Caco-2 (cell line): Measurements from ENCODE around the gene ANAPC7. TPM values are rescaled to one million over a fixed set of nuclear protein-coding genes. Genes with fewer than 3 reads are reported as not detected.

Source experiments
- BruUV-seq: library from RNA; stranded (reverse); fragments of 400-500 nt; replicated peaks from 2 replicates; lab custom pipeline; 2021; lab: Mats Ljungman, UMichigan
- CTCF ChIA-PET: fragments of 300-600 bp; sonication (Branson Sonifier 250); formaldehyde crosslinking; loops from one replicate; lab custom pipeline; 2022; ENCODE audit warnings: antibody characterized with exemption; lab: Charles Lee
- POLR2A ChIA-PET: fragments of 300-600 bp; sonication (Branson Sonifier 250); formaldehyde crosslinking; loops from one replicate; lab custom pipeline; 2022; ENCODE audit warnings: antibody characterized with exemption; lab: Charles Lee
- DNase-seq, 2 experiments: peaks; one replicate each; pipeline versions ENCODE4 v3.0.0 to v3.0.0-alpha.2; 2020 to 2022
- H3K27me3 ChIP-seq: replicated peaks from 2 replicates; pipeline ENCODE4 v1.6.0; 2011; ENCODE audit warnings: low read length; ENCODE audit not compliant: control insufficient read depth, insufficient read depth
- H3K36me3 ChIP-seq: 2 replicates; pipeline ENCODE4 v1.5.1; 2011; ENCODE audit warnings: low read length; ENCODE audit not compliant: control insufficient read depth, insufficient read depth
- H3K4me1 ChIP-seq: fragments of 250-450 bp; sonication (Bioruptor Pico); 2 replicates; pipeline ENCODE4 v1.5.1; 2020; ENCODE audit warnings: mild to moderate bottlenecking
- H3K4me3 ChIP-seq: 2 replicates; pipeline ENCODE4 v1.5.1; 2011; ENCODE audit warnings: low read depth, mild to moderate bottlenecking, control low read depth, low read length
- H3K9me3 ChIP-seq: fragments of 250-450 bp; sonication (Bioruptor Pico); 2 replicates; pipeline ENCODE4 v1.5.1; 2020; ENCODE audit warnings: mild to moderate bottlenecking, moderate library complexity
- H3K27ac Mint-ChIP-seq: one replicate; pipeline ENCODE4 v1.8.0; 2022; ENCODE audit warnings: mixed read lengths; ENCODE audit not compliant: unreplicated experiment
- H3K27me3 Mint-ChIP-seq: one replicate; pipeline ENCODE4 v1.8.0; 2022; ENCODE audit warnings: mixed read lengths; ENCODE audit not compliant: insufficient read depth, unreplicated experiment
- H3K36me3 Mint-ChIP-seq: one replicate; pipeline ENCODE4 v1.8.0; 2022; ENCODE audit warnings: mild to moderate bottlenecking, mixed read lengths; ENCODE audit not compliant: insufficient read depth, unreplicated experiment
- H3K4me1 Mint-ChIP-seq: one replicate; pipeline ENCODE4 v1.8.0; 2022; ENCODE audit warnings: low read depth, mixed read lengths; ENCODE audit not compliant: unreplicated experiment
- H3K4me3 Mint-ChIP-seq: one replicate; pipeline ENCODE4 v1.8.0; 2022; ENCODE audit warnings: mild to moderate bottlenecking, moderate library complexity, mixed read lengths; ENCODE audit not compliant: unreplicated experiment
- H3K9me3 Mint-ChIP-seq: one replicate; pipeline ENCODE4 v1.8.0; 2022; ENCODE audit warnings: mixed read lengths; ENCODE audit not compliant: unreplicated experiment
- CTCF ChIP-seq, 2 experiments: fragments of 200-600 bp in 1 of 2; IDR thresholded peaks; 1 replicate in 1 of 2; 2 replicates in 1 of 2; pipeline versions ENCODE4 v1.5.1 to v1.8.0; 2011 to 2022; ENCODE audit warnings: antibody characterized with exemption in 1 of 2, control low read depth in 1 of 2, inconsistent platforms in 1 of 2, low read depth in 1 of 2, low read length in 1 of 2, mild to moderate bottlenecking in 1 of 2, moderate library complexity in 1 of 2; ENCODE audit not compliant: insufficient read depth in 1 of 2, severe bottlenecking in 1 of 2, unreplicated experiment in 1 of 2
- intact Hi-C: fragments of 100-400 bp; cut with micrococcal nuclease; formaldehyde crosslinking; loops from one replicate; pipeline ENCODE4 v1.10.0; 2022; ENCODE audit not compliant: unreplicated experiment
- total RNA-seq: library from RNA; stranded (reverse); gene quantifications from 2 replicates; pipeline ENCODE4 v1.2.3, GENCODE V29; 2022

Gene ANAPC7
- total RNA-seq, 1 experiment from 2014 or later = 93.8 TPM

- H3K36me3 Mint-ChIP-seq = peaks cover 56% of the 10 kb centered on the region
- peaks cover 2% of the 10 kb centered on the region; the same call in 1 of the 2 replicates for H3K36me3 ChIP-seq
- H3K4me3 Mint-ChIP-seq = no peak overlapping the region
- no peaks in the 10 kb centered on the region for H3K4me1 ChIP-seq
- H3K9me3 ChIP-seq = no peaks in the 10 kb centered on the region
- no peaks in the 10 kb centered on the region for H3K27me3 ChIP-seq
- no peaks in the 10 kb centered on the region for H3K4me1 Mint-ChIP-seq
- H3K9me3 Mint-ChIP-seq = no peaks in the 10 kb centered on the region
- H3K27ac Mint-ChIP-seq = no peak overlapping the region
- no peak for DNase-seq
- no TSS peak for BruUV-seq
- TF ChIP-seq CTCF (IDR thresholded peaks at IDR 0.05; ENCODE audit: insufficient read depth in 1 of 2, low read depth in 1 of 2, low read length in 1 of 2, severe bottlenecking in 1 of 2, unreplicated experiment in 1 of 2) = no peak
- H3K27me3 Mint-ChIP-seq = no peaks in the 10 kb centered on the region
- CTCF ChIA-PET = interaction anchor here (0.6 to 1.4 kb wide), 4 partner anchors 78 to 442 kb away, joined by 3 to 6 read pairs (median 5); no protein-coding TSS in a partner anchor
- intact Hi-C loops = no loop called here
- POLR2A ChIA-PET = no interaction called here
- H3K4me3 ChIP-seq = no peak overlapping the region
Measured at GRCh38 chr12:110353211-110353965, 50.1 kb downstream of the ANAPC7 start.

GRCh38 chr12:110352401-110352800 lies 51.1 kb downstream of the ANAPC7 start:
- Histone ChIP-seq H3K4me1 (no peaks in the 10 kb centered on the region), H3K36me3 (peaks cover 3% of the 10 kb centered on the region; the same call in 1 of the 2 replicates), H3K9me3 (no peaks in the 10 kb centered on the region), H3K27me3 (no peaks in the 10 kb centered on the region), H3K4me3 (no peak overlapping the region)
- intact Hi-C loops = no loop called here
- no peak for DNase-seq
- ChIA-PET CTCF (interaction anchor here (0.6 to 1.0 kb wide), 3 partner anchors 41 to 441 kb away, joined by 3 to 6 read pairs (median 4); no protein-coding TSS in a partner anchor), POLR2A (no interaction called here)
- no peak overlapping the region for H3K27ac Mint-ChIP-seq
- no peaks in the 10 kb centered on the region for H3K27me3 Mint-ChIP-seq
- no peaks in the 10 kb centered on the region for H3K4me1 Mint-ChIP-seq
- TF ChIP-seq CTCF (IDR thresholded peaks at IDR 0.05; ENCODE audit: insufficient read depth in 1 of 2, low read depth in 1 of 2, low read length in 1 of 2, severe bottlenecking in 1 of 2, unreplicated experiment in 1 of 2) = no peak
- BruUV-seq = no TSS peak
- no peaks in the 10 kb centered on the region for H3K9me3 Mint-ChIP-seq
- H3K4me3 Mint-ChIP-seq = no peak overlapping the region
- H3K36me3 Mint-ChIP-seq = peaks cover 66% of the 10 kb centered on the region

GRCh38 chr12:110351119-110351518 lies 52.4 kb downstream of the ANAPC7 start:
- H3K4me3 Mint-ChIP-seq = no peak overlapping the region
- no peak overlapping the region for H3K27ac Mint-ChIP-seq
- no peaks in the 10 kb centered on the region for H3K27me3 Mint-ChIP-seq
- DNase-seq = no peak
- ChIA-PET CTCF (no interaction called here), POLR2A (no interaction called here)
- Histone ChIP-seq H3K9me3 (no peaks in the 10 kb centered on the region), H3K4me1 (no peaks in the 10 kb centered on the region), H3K4me3 (no peak overlapping the region), H3K27me3 (no peaks in the 10 kb centered on the region), H3K36me3 (peaks cover 3% of the 10 kb centered on the region; the same call in 1 of the 2 replicates)
- BruUV-seq = no TSS peak
- intact Hi-C loops = no loop called here
- peaks cover 78% of the 10 kb centered on the region for H3K36me3 Mint-ChIP-seq
- TF ChIP-seq CTCF (IDR thresholded peaks at IDR 0.05; ENCODE audit: insufficient read depth in 1 of 2, low read depth in 1 of 2, low read length in 1 of 2, severe bottlenecking in 1 of 2, unreplicated experiment in 1 of 2) = no peak
- no peaks in the 10 kb centered on the region for H3K4me1 Mint-ChIP-seq
- no peaks in the 10 kb centered on the region for H3K9me3 Mint-ChIP-seq
